SK-N-DZ (cell line): ENCODE results near the gene MED9. TPM values are rescaled to one million over a fixed set of nuclear protein-coding genes. Genes with fewer than 3 reads are reported as not detected.
"Not testable (repeated sequence)": the region's sequence is repeated elsewhere in the genome, so short reads cannot be mapped to it uniquely, and the experiment has no call there.

Source experiments
- DNase-seq: peaks from one replicate; pipeline ENCODE4 v3.0.0-alpha.2; 2015; ENCODE audit warnings: low spot score
- polyA plus RNA-seq, 2 experiments: library from polyadenylated mRNA; depleted of rRNA; stranded (reverse); fragments of >200 nt; gene quantifications; 2 replicates each; pipeline ENCODE4 v1.2.3, GENCODE V29; 2014

The MED9 gene
- 24.2 and 33.6 TPM in 2 replicates for polyA plus RNA-seq (2014; cell fraction: cytosol; rRNA removed)
- 15.3 and 19.8 TPM in 2 replicates for polyA plus RNA-seq (2014; cell fraction: nucleus; rRNA removed)

DNA sequence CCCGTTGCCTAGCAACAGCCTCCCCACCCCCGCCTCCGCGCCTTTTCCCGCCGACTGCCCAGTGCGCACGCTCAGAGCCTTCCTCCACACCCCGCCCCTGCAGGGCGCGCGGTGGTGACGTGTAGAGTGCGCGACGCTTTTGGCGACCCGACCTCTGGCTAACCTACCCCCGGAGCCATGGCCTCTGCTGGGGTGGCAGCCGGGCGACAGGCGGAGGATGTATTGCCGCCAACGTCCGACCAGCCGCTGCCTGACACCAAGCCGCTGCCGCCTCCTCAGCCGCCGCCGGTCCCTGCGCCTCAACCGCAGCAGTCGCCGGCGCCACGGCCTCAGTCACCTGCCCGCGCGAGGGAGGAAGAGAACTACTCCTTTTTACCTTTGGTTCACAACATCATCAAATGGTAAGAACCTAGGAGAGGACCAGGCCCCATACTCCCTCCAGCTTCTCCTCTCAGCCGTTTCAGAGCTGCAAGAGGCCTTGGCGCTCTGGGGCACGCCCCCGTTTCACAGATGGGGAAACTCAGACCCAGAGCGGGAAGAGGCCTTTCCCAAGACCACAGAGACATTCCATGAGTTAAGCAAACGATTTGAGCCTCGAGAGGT lies at the start of gene MED9:
MED9 (plus strand) TSS at position 136 of the 603 bp plus-strand sequence; CDS start at position 178, 42 bp downstream.
- DNase-seq, result peak; percentile 92

DNA sequence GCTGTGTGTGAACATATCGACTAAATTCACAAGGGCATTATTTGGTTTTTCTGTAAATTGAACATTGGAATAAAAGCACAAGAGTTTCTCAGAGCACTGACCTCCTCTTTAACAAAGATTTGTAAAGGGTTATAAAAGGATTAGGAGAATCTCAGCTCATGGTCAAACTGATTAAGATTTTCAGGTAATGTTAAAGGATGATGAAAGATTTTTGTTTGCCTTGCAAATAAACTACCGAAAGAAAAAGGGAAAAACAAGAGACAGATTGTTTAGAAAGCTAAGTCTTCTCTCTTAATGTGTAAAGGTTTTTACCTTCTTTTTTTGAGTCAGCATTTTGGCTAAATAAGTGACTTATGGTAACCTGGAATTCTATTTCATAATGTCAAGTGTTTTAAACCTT lies 47.6 kb upstream of the MED9 start:
- DNase-seq, result no peak

- DNase-seq, result not testable (repeated sequence)
These were observed 45.9 kb upstream of the MED9 start for GRCh38 chr17:17430924-17431323.

GRCh38 chr17:17431605-17432004 lies 45.2 kb upstream of the MED9 start:
- DNase-seq, result no peak

GRCh38 chr17:17433000-17433703 lies 43.6 kb upstream of the MED9 start:
- no peak for DNase-seq

- no peak for DNase-seq
These were observed 42.3 kb upstream of the MED9 start for GRCh38 chr17:17434477-17434876.

GRCh38 chr17:17435323-17435722 lies 41.5 kb upstream of the MED9 start:
- DNase-seq, result no peak

GRCh38 chr17:17437461-17437860 lies 39.3 kb upstream of the MED9 start:
- DNase-seq, result no peak

DNA sequence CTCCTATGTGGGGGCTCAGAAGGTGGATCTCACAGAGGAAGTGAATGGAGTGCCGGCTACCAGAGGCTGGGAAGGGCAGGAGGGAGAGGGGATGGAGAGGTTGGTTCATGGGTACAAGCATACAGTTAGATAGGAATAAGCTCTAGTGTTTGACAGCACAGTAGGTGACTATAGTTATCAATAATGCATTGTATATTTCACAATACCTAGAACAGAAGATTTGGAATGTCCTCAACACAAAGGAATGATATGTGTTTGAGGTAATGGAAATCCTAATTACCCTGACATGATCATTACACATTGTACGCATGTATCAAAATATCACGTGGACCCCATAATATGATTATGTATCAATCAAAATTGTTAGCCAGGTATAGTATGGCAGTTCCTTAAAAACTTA lies 38.9 kb upstream of the MED9 start:
- DNase-seq, result no peak

DNA sequence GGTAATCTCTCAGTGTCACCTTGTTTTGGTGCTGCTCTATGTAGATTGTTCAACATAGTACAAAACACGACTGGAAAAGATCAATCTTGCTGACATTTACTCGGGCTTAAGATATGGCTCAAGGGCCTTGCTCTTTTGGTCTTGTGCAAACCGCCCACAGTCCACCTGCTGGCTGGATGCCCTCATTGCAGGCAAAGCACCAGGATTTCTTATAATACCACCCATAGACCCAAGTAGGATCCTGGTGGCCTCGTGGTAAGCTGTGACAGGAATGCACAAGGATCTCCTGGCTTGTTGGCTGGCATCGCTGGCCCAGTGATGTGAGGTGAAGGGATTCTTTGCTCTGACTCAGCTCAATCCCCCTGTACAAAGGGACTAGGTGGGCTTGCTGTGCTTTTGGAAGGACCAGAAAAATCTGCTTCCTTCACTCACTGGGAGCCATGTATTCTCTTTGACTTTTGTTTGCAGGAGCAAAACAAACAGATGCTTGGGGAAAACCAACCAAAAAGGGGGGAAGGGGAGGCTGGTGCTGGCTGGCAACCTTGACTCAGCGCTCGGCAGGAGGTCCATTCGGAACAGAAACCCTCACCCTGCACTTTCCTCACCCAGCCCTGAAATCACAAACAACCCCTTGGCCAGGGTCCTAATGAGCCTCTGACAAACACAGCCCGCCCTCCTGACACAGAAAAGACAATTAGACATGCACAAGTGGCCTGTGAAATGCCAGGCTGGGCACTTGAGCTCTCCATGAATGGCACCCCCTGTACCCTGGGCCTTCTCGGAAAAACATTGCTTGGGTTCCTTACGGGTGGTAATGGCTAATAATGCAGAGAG lies 36.6 kb upstream of the MED9 start:
- peak; percentile 78 for DNase-seq

GRCh38 chr17:17440938-17441675 lies 35.7 kb upstream of the MED9 start:
- no peak for DNase-seq

DNA sequence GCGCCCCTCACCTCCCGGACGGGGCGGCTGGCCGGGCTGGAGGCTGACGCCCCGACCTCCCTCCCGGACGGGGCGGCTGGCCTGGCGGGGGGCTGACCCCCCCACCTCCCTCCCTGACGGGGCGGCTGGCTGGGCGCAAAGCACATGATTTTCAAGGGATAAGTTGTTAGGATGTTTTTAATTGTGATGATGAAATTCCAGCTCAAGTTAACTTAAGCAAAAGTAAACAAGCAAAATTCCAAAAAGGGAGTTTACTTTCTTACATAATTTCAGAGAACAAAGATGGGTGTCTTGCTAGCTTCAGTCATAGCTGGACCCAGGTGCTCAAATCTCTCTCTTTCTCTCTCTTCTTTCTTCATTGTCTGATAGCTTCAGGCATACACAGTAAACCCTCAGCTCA lies 33.6 kb upstream of the MED9 start:
- DNase-seq, result no peak

DNA sequence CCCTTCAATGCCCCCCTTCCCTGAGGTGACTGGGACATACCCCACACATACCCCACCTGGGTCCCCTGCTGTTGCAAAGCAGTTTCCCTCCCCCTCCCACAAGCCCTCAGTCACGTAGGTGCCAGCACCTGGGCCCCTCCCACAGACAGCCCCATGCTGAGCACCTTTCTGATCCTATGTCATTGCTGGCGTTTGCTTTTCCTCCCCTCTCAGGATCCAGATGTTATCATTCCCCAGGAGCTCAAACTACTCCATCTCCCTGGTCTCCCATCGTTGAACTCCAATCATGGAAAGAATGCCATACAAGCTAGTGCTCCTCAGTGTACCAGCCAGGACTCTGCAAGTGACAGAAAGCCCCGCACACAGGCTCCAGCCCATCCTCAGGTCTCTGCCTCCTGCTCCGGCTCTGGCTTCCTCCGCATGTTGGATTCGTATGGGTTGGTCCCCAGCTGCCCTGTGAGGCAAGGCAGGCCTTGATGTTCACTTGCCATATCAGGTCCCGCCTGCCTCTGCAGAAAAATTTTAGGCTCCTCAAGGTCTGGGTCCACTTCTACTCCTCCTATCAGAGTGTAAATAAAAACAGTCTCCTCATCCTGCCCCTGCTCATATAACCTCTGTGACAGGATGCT lies 31.4 kb upstream of the MED9 start:
- DNase-seq, result no peak

GRCh38 chr17:17445925-17446665 lies 30.7 kb upstream of the MED9 start:
- DNase-seq, result no peak

GRCh38 chr17:17446666-17447155 lies 30.1 kb upstream of the MED9 start:
- DNase-seq, result no peak

DNA sequence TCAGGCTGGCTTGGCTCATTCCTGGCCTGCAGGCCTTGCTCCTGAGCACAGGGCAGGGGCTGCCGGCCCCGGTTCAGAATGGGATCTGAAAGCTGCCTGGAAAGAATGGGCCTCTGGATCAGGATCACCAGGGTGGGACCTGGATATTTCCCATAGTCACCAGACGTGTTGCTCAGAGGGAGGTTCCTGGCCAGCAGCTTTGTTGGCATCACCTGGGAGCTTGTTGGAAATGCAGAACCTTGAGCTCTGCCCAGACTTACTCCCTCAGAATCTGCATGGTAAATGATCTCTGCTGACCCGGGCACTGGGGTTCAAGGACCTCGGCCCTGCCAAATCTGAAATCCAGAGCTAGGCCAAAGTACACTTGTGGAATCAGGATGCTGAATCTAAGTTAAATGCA lies 29.5 kb upstream of the MED9 start:
- DNase-seq, result no peak

DNA sequence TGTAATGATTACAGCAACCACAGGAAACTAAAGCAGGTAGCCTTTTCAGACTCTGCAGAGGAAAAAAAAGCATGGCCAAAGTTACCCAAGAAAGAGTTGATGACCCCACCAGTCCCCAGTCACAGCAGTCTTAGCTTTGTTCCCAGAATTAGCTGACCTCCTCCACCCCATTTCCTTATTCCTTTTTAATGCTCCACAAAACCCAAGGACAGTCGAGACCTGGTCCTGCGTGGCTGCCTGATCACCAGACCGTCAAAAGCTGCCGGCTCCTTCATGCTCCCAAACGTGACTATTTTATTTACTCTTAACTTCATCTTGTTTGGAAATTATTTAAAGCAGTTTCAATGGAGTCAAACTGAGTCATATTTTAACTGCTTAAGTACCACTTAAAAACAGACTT lies 28.7 kb upstream of the MED9 start:
- no peak for DNase-seq

DNA sequence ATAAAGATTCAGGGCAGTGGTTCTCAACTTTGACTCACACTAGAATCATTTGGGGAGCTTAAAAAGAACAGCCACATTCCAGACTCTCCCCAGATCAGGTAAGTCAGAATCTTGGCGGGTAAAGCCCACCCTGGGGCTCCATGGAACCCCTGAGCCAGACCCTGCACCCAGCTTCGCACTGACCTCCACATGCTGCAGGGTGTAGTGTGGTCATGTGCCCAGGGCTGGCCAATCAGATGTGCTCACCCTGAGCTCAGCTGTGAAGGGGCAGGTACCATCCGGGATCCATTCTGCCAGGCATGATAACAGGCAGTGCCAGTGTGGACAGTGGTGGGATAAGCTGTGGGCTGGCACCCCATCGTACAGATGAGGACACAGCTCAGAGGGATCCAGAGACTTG lies 28.1 kb upstream of the MED9 start:
- DNase-seq, result no peak

- no peak for DNase-seq
These were observed 23.7 kb upstream of the MED9 start for GRCh38 chr17:17453088-17453487.

DNA sequence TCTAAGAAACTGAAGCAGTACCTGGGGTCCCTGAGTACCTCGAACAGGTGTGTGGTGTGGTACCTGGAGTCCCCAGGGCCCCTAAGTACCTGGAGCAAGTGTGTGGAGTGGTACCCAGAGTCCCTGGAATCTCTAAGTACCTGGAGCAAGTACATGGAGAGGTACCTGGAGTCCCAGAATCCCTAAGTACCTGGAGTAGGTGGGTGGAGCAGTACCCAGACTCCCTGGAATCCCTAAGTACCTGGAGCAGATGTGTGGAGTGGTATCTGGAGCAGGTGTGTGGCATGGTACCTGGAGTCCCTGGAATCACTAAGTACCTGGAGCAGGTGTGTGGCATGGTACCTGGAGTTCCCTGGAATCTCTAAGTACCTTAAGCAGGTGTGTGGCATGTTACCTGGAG lies 22.5 kb upstream of the MED9 start:
- no peak for DNase-seq
